ENCODE results near the gene GGCX. TPM values are rescaled to one million over a fixed set of nuclear protein-coding genes. Genes with fewer than 3 reads are reported as not detected.

The GGCX gene
- total and polyA plus RNA-seq, 9 of the 15 experiments (the other 6 are each of a cell fraction or from before 2014, with no cell fraction given): 14.4 to 47.1 (median 28.1) TPM

DNA sequence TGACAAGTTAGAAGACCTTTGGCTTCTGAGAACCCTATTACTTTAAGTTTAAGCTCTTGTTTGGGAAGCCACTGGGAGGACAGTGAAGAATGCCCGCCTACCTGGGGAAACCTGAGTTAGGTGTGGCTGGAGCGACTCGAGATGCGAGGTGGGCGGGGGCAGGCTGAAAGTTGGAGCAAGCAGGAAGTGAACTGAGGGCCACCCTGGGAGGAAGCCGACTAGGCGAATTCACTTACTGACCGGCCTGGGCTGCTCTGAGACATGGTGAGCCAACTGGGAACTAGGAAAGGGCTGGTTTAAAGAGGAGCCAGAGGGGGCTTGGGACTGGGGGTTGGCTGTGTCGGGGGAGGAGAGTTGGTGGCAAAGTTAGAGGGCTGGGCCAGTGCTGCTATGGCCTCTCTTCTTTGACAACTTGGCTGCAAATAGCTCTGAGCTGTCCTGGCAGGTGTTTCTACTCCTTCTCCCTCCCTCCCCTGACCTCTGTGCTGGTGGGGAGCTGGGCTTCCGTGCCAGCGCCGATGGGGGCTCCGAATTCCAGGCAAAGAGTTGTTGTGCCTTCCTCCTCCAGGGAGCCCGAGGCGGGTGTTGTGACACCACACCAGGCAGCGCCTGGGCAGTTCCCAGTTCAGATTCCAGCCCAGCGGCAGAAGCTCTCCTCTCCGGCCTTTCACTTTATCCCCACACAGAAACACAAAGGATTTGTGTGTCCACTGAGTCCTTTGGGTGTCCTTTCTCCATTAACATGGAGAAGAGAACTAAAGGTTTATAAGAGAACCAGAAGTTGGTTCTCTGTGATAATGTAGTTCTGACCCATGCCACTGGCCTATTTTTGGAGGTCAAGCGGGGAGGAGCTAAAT, 16.3 kb upstream of the GGCX start, which contains the start of gene VAMP8 (continued):
- TF ChIP-seq CCNT2 (IDR thresholded peaks at IDR 0.05; ENCODE audit: borderline replicate concordance, extremely low read depth, insufficient read length, low read depth, low read length): no peak
- TF ChIP-seq CBX2 (IDR thresholded peaks at IDR 0.05; ENCODE audit: insufficient read depth, low read length, poor library complexity, severe bottlenecking): no peak
- TF ChIP-seq CBFA2T3 (IDR thresholded peaks at IDR 0.05): no peak
- TF ChIP-seq ERF (CRISPR knock-in tag; IDR thresholded peaks at IDR 0.05): 0 out of 2 replicates have a peak, but pooled peaks have one; percentile 39
- TF ChIP-seq, protein P1, sequence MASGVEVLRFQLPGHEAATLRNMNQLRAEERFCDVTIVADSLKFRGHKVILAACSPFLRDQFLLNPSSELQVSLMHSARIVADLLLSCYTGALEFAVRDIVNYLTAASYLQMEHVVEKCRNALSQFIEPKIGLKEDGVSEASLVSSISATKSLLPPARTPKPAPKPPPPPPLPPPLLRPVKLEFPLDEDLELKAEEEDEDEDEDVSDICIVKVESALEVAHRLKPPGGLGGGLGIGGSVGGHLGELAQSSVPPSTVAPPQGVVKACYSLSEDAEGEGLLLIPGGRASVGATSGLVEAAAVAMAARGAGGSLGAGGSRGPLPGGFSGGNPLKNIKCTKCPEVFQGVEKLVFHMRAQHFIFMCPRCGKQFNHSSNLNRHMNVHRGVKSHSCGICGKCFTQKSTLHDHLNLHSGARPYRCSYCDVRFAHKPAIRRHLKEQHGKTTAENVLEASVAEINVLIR (CRISPR knock-in tag; IDR thresholded peaks at IDR 0.05): no peak
- TF ChIP-seq ARNT (IDR thresholded peaks at IDR 0.05): no peak
- no peak for TF ChIP-seq SOX6 (IDR thresholded peaks at IDR 0.05)
- TF ChIP-seq, protein P2, sequence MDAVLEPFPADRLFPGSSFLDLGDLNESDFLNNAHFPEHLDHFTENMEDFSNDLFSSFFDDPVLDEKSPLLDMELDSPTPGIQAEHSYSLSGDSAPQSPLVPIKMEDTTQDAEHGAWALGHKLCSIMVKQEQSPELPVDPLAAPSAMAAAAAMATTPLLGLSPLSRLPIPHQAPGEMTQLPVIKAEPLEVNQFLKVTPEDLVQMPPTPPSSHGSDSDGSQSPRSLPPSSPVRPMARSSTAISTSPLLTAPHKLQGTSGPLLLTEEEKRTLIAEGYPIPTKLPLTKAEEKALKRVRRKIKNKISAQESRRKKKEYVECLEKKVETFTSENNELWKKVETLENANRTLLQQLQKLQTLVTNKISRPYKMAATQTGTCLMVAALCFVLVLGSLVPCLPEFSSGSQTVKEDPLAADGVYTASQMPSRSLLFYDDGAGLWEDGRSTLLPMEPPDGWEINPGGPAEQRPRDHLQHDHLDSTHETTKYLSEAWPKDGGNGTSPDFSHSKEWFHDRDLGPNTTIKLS (IDR thresholded peaks at IDR 0.05; ENCODE audit: borderline replicate concordance, low read depth): no peak
- peak; percentile 37; the same call in 1 of the 2 replicates for TF ChIP-seq ZBTB7A (IDR thresholded peaks at IDR 0.05; ENCODE audit: borderline replicate concordance, control insufficient read depth, low read depth, low read length)
- TF ChIP-seq MAFK (IDR thresholded peaks at IDR 0.05; ENCODE audit: low read length): no peak
- TF ChIP-seq JUND (IDR thresholded peaks at IDR 0.05; ENCODE audit: borderline replicate concordance, low read depth, low read length): 0 out of 2 replicates have a peak, but pooled peaks have one; percentile 32
- no peak; the same call in 2 of the 3 replicates for TF ChIP-seq JUND (tag; IDR thresholded peaks at IDR 0.05; ENCODE audit: borderline replicate concordance, low read depth, low read length)
- TF ChIP-seq BHLHE40 (IDR thresholded peaks at IDR 0.05; ENCODE audit: low read length): no peak
- TF ChIP-seq, protein P3, sequence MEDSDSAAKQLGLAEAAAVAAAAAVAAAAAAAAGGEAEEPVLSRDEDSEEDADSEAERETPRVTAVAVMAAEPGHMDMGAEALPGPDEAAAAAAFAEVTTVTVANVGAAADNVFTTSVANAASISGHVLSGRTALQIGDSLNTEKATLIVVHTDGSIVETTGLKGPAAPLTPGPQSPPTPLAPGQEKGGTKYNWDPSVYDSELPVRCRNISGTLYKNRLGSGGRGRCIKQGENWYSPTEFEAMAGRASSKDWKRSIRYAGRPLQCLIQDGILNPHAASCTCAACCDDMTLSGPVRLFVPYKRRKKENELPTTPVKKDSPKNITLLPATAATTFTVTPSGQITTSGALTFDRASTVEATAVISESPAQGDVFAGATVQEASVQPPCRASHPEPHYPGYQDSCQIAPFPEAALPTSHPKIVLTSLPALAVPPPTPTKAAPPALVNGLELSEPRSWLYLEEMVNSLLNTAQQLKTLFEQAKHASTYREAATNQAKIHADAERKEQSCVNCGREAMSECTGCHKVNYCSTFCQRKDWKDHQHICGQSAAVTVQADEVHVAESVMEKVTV (CRISPR knock-in tag; IDR thresholded peaks at IDR 0.05): no peak
- no peak for TF ChIP-seq PHTF2 (CRISPR knock-in tag; IDR thresholded peaks at IDR 0.05)
- TF ChIP-seq, protein P4, sequence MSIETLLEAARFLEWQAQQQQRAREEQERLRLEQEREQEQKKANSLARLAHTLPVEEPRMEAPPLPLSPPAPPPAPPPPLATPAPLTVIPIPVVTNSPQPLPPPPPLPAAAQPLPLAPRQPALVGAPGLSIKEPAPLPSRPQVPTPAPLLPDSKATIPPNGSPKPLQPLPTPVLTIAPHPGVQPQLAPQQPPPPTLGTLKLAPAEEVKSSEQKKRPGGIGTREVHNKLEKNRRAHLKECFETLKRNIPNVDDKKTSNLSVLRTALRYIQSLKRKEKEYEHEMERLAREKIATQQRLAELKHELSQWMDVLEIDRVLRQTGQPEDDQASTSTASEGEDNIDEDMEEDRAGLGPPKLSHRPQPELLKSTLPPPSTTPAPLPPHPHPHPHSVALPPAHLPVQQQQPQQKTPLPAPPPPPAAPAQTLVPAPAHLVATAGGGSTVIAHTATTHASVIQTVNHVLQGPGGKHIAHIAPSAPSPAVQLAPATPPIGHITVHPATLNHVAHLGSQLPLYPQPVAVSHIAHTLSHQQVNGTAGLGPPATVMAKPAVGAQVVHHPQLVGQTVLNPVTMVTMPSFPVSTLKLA (conservative IDR thresholded peaks at IDR 0.05): no peak
- no peak for TF ChIP-seq ZNF57 (CRISPR knock-in tag; IDR thresholded peaks at IDR 0.05)
- no peak for TF ChIP-seq FOSL1 (tag; conservative IDR thresholded peaks at IDR 0.05)
- no peak for TF ChIP-seq ETV5 (CRISPR knock-in tag; IDR thresholded peaks at IDR 0.05; ENCODE audit: low read depth)
- no peak for TF ChIP-seq KLF1 (tag; IDR thresholded peaks at IDR 0.05)
- no peak for TF ChIP-seq SMC3 (conservative IDR thresholded peaks at IDR 0.05; ENCODE audit: insufficient read depth, low read depth, low read length)
- TF ChIP-seq CBFB (CRISPR knock-in tag; IDR thresholded peaks at IDR 0.05): no peak
- TF ChIP-seq POLR2G (IDR thresholded peaks at IDR 0.05; ENCODE audit: low read depth, low read length): peak; percentile 67

Data from K562 (cell line).